Osteoblast (primary cell): Measurements from ENCODE around the gene MUC5AC. TPM values are rescaled to one million over a fixed set of nuclear protein-coding genes. Genes with fewer than 3 reads are reported as not detected.

Source experiments
- DNase-seq: peaks from one replicate; pipeline ENCODE4 v3.0.0; 2011; ENCODE audit warnings: low spot score, mixed read lengths; ENCODE audit not compliant: insufficient read length; ENCODE audit errors: missing footprints
- H2AFZ ChIP-seq: 2 replicates; pipeline ENCODE4 v1.6.0; 2011; ENCODE audit warnings: mild to moderate bottlenecking, low read length
- H3K27ac ChIP-seq: 2 replicates; pipeline ENCODE4 v1.5.1; 2011; ENCODE audit warnings: mild to moderate bottlenecking, low read depth, low read length, moderate library complexity
- H3K27me3 ChIP-seq: 2 replicates; pipeline ENCODE4 v1.6.0; 2012; ENCODE audit warnings: mild to moderate bottlenecking, control low read depth, inconsistent platforms, low read length, moderate library complexity; ENCODE audit not compliant: insufficient read depth
- H3K36me3 ChIP-seq: 2 replicates; pipeline ENCODE4 v1.5.1; 2011; ENCODE audit warnings: mild to moderate bottlenecking, low read length, control low read depth, moderate library complexity; ENCODE audit not compliant: insufficient read depth
- H3K4me1 ChIP-seq: 2 replicates; pipeline ENCODE4 v1.5.1; 2011; ENCODE audit warnings: mild to moderate bottlenecking, low read length, control low read depth, moderate library complexity; ENCODE audit not compliant: insufficient read depth
- H3K4me2 ChIP-seq: 2 replicates; pipeline ENCODE4 v1.6.0; 2011; ENCODE audit warnings: mild to moderate bottlenecking, low read length; ENCODE audit not compliant: insufficient read depth
- H3K4me3 ChIP-seq: fragments of 200-600 bp; sonication (generic); 3 replicates; pipeline ENCODE4 v1.5.1; 2012; ENCODE audit warnings: mild to moderate bottlenecking, low read length, inconsistent platforms; ENCODE audit not compliant: insufficient read depth
- H3K79me2 ChIP-seq: 2 replicates; pipeline ENCODE4 v1.6.0; 2012; ENCODE audit warnings: mild to moderate bottlenecking, low read length, control low read depth, inconsistent platforms; ENCODE audit not compliant: insufficient read depth
- H3K9me3 ChIP-seq: 2 replicates; pipeline ENCODE4 v1.5.1; 2011; ENCODE audit warnings: low read depth, low read length, control low read depth
- H4K20me1 ChIP-seq: 2 replicates; pipeline ENCODE4 v1.6.0; 2012; ENCODE audit warnings: mild to moderate bottlenecking, low read length, control low read depth; ENCODE audit not compliant: insufficient read depth
- total RNA-seq: library from RNA; depleted of rRNA; stranded (reverse); fragments of >200 nt; gene quantifications from 2 replicates; pipeline ENCODE4 v1.2.3, GENCODE V29; 2012
- TF ChIP-seq, protein P1 (sequence below): IDR thresholded peaks from 2 replicates; pipeline ENCODE4 v1.5.1; 2011; ENCODE audit warnings: mild to moderate bottlenecking, low read depth, low read length, moderate library complexity; ENCODE audit errors: extremely low read depth

Gene MUC5AC
- total RNA-seq, 1 donor = not detected

DNA sequence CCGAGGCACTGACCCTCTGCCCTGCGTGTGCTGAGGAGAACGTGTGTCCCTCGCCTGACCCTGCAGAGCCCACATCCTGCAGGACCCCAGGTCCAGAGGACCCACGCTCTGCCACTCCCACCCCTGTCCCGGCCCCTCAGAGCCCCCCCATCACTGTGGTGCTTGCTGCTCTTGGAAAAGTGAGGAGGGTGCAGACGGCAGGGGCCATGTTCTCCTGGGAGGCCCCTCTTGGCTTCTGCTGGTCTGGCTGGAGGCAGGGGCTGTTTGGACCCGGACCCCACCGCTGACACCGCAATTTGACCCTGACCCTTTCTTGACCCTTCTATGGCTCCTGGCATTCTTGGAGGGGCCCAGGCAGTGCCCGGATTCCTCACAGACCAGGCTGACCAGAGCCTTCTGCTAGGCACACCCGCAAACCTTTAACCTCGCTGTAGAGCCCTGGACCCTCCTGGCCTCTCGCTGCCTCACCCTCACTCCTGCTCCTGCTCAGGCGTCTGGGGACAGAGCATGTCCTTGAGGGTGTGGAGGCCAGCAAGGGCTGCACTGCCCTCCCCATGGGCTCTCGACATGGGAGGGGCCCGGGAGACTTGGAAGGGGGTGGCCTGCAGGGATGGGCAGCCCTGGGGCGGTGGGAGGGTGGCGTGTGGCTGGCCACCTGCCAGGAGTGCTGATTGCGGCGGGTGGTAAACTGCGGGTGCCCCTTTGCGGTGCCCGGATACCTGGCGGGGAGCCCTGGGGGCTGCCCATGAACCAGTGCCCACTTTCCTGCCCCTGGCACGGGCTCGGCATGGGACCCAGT is 37.0 kb upstream of the MUC5AC start:
- TF ChIP-seq, protein P1, sequence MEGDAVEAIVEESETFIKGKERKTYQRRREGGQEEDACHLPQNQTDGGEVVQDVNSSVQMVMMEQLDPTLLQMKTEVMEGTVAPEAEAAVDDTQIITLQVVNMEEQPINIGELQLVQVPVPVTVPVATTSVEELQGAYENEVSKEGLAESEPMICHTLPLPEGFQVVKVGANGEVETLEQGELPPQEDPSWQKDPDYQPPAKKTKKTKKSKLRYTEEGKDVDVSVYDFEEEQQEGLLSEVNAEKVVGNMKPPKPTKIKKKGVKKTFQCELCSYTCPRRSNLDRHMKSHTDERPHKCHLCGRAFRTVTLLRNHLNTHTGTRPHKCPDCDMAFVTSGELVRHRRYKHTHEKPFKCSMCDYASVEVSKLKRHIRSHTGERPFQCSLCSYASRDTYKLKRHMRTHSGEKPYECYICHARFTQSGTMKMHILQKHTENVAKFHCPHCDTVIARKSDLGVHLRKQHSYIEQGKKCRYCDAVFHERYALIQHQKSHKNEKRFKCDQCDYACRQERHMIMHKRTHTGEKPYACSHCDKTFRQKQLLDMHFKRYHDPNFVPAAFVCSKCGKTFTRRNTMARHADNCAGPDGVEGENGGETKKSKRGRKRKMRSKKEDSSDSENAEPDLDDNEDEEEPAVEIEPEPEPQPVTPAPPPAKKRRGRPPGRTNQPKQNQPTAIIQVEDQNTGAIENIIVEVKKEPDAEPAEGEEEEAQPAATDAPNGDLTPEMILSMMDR = no peak
- Histone ChIP-seq H2AFZ (no peak overlapping the region), H3K4me1 (no peaks in the 10 kb centered on the region), H3K36me3 (no peaks in the 10 kb centered on the region), H3K9me3 (no peaks in the 10 kb centered on the region), H4K20me1 (no peaks in the 10 kb centered on the region), H3K27ac (no peak overlapping the region), H3K4me2 (no peak overlapping the region), H3K4me3 (no peak overlapping the region), H3K27me3 (peaks cover 11% of the 10 kb centered on the region), H3K79me2 (no peaks in the 10 kb centered on the region)
- DNase-seq = peak; percentile 69

DNA sequence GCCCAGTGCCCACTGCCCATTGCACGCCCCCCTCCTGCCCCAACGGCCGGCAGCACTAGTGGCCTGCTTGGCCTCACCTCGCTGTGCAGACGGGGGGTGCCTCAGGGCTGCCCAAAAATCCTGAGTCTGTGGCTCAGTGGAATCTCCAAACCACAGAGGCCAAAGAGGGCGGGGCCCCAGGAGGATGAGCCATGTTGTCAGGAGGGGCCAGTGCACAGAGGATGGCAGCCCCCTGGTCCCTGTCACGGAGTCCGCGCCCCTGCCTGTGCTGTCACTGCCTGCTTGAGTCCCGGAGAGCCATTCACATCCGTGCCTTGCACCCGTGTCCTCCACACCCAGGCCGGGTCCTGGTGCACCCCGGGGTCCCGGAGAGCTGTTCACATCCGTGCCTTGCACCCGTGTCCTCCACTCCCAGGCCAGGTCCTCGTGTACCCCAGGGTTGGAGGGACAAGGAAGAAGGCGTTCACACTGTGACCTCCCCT is 36.4 kb upstream of the MUC5AC start:
- no peak overlapping the region for H3K27ac ChIP-seq
- no peak overlapping the region for H3K4me2 ChIP-seq
- TF ChIP-seq, protein P1 = no peak
- H3K4me1 ChIP-seq = no peaks in the 10 kb centered on the region
- peaks cover 15% of the 10 kb centered on the region for H3K27me3 ChIP-seq
- no peaks in the 10 kb centered on the region for H4K20me1 ChIP-seq
- no peaks in the 10 kb centered on the region for H3K9me3 ChIP-seq
- no peak overlapping the region for H3K4me3 ChIP-seq
- peak; percentile 42 for DNase-seq
- H3K36me3 ChIP-seq = no peaks in the 10 kb centered on the region
- no peak overlapping the region for H2AFZ ChIP-seq
- no peaks in the 10 kb centered on the region for H3K79me2 ChIP-seq

DNA sequence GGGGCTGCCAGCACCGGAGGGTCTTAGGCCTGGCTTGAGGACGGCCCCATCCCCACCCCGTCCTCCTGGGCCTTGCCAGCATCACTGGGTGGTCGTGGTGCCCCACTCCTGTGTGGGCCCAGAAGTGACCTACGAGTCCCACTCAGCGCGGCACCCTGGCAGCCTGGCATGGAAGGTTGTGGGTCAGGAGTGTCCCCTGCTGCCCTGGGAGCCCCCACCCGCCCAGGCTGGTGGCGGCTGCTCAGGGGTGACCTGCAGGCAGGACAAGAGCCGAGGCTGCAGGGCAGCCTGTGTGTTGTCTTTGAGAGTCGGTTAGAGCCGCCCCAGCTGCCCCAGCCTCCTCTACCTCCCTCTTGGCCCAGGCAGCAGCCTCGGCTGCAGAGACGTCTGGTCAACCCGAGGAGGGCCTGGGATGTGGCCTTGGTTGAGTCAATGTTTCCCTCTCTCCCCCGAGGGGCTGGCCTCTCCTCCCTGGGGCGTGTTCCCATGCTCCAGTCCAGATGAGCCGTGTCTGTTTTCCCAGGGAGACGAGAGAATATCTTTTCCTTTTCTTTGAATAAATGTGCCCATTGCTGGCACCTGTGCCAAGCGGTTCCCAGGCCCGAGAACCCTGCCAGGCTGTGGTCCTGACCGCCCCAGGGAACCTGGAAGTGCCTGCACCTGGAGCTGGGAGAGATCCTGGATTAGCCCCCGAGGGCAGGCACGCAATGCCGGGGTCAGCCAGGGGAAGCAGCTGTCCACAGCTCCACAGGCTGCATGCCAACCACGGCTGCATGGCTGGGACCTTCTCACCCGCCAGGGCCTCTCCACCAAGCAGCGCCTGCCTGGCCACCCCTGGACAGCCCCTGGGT is 35.7 kb upstream of the MUC5AC start:
- H3K36me3 ChIP-seq = no peaks in the 10 kb centered on the region
- no peak overlapping the region for H3K4me3 ChIP-seq
- H3K79me2 ChIP-seq = no peaks in the 10 kb centered on the region
- TF ChIP-seq, protein P1 = no peak
- no peak overlapping the region for H3K27ac ChIP-seq
- peaks cover 16% of the 10 kb centered on the region for H3K27me3 ChIP-seq
- no peak overlapping the region for H3K4me2 ChIP-seq
- no peaks in the 10 kb centered on the region for H4K20me1 ChIP-seq
- H3K9me3 ChIP-seq = no peaks in the 10 kb centered on the region
- no peak overlapping the region for H2AFZ ChIP-seq
- H3K4me1 ChIP-seq = no peaks in the 10 kb centered on the region
- peak; percentile 89 for DNase-seq

DNA sequence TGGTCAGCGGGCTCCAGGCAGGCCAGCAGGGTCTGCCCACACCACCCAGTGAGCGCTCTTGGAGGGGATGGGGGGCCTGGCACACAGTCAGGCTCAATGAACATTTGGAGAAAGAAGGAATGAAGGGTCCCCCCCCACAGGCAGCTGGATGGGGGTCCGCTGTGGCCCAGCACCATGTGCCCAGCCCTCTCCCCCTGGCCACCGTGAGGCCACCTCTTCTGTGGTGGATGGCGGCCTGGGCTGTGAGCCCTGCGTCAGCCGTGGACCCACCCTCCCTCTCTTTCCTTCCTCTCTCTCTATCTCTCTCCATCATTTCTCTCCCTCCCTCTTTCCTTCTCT is 35.1 kb upstream of the MUC5AC start:
- Histone ChIP-seq H3K9me3 (no peaks in the 10 kb centered on the region), H3K27me3 (peaks cover 16% of the 10 kb centered on the region), H3K4me1 (no peaks in the 10 kb centered on the region), H3K4me3 (no peak overlapping the region), H4K20me1 (no peaks in the 10 kb centered on the region), H3K79me2 (no peaks in the 10 kb centered on the region), H2AFZ (no peak overlapping the region), H3K4me2 (no peak overlapping the region), H3K36me3 (no peaks in the 10 kb centered on the region), H3K27ac (no peak overlapping the region)
- peak; percentile 46 for DNase-seq
- TF ChIP-seq, protein P1 = no peak
